HG02642 (cell line): ENCODE results near the gene C11orf24.

Experiments used
- ATAC-seq: cut with Tn5 transposase; IDR thresholded peaks from one replicate; pipeline ENCODE4 v1.9.1; 2021; ENCODE audit warnings: mild to moderate bottlenecking; ENCODE audit not compliant: unreplicated experiment, poor library complexity

Gene C11orf24

GRCh38 chr11:68271781-68272608, at the start of gene C11orf24:
C11orf24 (minus strand) TSS chr11:68271973; CDS start chr11:68263767, 8,206 bp downstream.
- peak; percentile 86 for ATAC-seq

DNA sequence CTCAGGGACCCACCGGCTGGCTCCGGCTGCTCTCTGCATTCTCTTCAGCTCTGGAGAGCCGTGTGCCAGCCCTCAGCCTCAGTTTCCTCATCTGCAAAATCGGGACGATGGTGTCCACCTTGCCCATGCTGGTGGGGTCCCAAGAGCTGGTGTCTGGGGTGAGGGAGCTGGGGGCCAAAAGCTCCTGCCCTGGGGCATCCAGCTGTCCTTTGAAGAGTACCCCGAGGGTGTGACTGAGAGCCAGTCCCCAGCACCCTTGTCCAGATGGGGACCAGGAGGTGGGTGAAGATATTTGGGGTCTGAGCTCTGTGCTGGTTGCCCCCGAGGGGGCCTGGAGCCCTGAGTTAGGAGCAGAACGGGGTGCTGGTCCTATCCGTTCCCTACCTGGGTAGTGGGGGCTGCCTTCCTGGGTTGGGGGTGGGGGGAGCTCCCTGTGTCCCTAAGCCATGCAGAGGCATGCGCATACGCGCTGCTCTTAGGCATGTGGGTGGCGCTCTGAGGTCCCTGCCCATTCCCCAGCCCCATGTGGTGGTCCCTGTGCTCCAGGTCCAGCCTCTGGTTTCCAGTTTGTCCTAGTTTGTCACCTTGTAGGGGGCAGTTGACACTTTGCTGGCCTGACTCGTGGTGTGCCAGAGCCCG, 45.5 kb upstream of the C11orf24 start:
- no peak for ATAC-seq

DNA sequence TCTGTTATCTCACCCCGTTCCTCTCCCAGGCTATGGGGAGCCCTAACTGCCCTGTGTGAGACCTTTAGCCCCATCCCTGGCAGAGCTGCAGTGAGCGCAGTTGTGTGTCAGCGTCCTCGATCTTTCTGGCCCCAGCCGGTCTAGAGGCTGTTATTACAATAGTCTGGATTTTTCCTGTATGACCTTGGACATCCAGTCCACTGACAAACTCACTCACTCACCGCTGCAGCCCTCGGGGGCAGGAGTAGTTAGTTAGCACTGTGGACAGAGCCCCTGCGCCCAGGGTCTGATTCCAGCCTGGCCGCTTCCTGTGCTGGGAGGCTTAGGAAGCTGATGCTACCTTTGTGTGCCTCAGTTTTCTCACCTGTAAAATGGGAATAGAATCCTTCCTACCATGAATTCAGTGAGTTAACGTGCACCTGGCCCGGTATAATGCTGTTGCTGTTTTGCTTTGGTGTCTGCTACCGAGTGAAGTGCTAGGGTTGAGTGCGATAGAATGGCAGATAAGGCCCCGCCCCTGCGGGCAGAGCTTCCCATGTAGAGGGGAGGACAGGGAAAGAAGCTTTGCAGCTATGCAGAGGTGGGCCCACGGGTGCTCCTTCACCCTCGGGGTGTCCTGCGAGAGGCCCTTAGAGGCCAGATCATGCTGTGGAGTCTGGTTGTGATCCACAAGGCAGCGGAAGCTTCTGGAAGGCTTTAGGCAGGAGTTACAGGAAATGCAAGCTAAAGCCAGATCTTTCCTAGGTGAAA, 43.6 kb upstream of the C11orf24 start:
- no peak for ATAC-seq

DNA sequence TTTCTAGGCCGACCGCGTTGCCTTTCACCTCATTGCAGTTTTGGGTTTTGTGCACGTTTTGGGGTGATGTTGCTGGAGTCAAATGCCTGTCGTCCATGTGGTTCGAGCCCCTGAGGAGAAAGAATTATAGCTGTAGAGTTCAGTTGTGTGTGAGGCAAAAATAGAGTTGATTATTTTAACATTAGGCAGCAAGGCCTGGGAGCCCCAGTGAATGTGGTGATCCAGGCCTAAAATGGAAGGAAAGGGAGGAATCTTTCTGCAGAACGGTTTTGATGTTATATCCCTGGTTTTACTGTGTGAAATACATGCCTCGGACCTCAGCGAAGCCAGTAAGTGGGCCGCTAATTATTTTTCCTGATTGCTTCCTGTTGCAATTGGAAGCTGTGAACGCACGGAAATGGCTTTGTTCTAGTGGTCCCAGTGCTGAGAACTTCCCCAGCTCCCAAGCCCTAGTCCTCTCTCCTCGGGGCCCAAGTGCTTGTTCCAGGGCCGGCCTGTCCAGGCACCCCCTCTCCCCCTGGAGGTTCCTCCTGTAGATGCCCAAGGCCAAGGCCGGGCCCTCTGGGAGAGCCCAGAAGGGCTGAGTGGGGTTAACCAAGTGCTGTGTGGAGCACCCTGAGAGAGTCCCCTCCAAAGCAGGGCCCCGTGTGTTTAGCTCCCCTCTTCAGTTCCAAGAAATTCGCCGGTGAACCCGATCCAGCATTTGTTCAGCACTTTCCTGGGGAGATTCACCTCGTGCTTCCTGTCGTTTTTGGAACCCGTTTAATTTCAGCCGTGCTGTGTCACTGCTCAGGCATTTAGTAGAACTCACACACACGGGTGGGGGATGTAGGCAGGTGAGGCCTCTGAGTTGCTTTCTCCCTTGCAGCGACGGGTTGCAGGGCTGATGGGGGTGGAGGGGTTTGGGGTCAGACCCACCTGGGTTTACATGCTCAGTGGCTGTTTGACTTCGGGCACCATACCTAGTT, 42.7 kb upstream of the C11orf24 start:
- no peak for ATAC-seq

DNA sequence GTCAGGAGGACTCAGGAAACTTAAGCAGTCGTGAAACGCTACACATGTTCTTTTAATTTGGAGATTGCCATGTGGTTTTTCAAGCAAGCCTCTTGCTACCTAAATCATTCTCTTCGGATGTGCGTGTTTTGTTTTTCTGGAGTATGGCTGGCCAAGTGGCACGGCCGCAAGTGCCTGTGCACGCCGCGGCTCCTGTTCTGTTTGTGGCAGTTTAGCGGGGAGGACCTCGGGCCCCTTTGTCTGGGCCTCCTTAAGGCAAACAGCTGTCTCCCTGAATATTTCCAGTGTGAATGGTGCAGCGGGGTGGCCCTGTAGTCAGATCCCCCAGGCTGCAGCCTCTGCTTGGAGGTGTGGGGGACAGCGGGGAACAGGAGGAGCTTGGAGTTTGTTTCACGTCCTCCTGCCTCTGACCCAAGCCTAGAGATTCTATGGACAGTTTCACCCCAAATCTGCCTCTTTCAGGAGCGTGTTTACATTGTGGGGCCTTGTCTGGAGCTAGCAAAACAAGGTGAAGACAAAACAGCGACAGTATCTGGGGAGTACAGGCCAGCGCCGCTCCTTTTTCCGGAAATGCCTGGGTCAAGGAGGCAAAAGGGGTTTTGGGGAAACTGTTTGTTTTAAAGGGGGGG, 41.9 kb upstream of the C11orf24 start:
- no peak for ATAC-seq

- peak; percentile 28 for ATAC-seq
Observed at GRCh38 chr11:68312780-68313573, 41.2 kb upstream of the C11orf24 start.

DNA sequence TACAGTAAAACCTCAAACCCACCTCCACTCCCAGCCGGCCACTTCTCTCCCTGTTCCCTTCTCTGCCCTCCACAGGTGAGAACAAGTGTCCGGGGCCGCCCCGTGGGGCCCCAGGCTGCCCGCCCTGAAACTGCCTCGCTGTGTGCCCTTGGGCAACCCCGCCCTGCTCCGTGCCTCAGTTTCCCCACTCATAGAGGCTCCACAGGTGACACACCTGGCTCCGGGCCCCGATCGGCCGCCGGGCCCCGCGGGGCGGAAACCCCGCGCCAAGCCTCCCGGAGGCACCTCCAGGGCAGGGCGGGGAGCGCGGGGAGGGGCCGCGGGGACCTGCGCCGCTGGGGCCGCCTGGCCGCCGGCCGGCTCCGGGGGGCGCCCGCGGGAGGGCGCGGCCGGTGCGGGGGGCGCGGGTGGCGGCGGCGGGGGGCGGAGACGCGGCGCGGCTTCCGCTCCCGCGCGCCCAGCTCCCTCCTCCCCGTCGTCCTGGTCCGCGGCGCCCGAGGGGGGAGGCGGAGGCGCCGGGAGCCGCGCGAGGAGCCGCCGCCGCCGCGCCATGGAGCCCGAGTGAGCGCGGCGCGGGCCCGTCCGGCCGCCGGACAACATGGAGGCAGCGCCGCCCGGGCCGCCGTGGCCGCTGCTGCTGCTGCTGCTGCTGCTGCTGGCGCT, 40.5 kb upstream of the C11orf24 start, which contains the start of gene LRP5:
Gene LRP5, plus strand, starts transcription at position 475 of the 663 bp plus-strand sequence. Its CDS starts 124 bp downstream, at position 599.
- ATAC-seq, result peak; percentile 42

DNA sequence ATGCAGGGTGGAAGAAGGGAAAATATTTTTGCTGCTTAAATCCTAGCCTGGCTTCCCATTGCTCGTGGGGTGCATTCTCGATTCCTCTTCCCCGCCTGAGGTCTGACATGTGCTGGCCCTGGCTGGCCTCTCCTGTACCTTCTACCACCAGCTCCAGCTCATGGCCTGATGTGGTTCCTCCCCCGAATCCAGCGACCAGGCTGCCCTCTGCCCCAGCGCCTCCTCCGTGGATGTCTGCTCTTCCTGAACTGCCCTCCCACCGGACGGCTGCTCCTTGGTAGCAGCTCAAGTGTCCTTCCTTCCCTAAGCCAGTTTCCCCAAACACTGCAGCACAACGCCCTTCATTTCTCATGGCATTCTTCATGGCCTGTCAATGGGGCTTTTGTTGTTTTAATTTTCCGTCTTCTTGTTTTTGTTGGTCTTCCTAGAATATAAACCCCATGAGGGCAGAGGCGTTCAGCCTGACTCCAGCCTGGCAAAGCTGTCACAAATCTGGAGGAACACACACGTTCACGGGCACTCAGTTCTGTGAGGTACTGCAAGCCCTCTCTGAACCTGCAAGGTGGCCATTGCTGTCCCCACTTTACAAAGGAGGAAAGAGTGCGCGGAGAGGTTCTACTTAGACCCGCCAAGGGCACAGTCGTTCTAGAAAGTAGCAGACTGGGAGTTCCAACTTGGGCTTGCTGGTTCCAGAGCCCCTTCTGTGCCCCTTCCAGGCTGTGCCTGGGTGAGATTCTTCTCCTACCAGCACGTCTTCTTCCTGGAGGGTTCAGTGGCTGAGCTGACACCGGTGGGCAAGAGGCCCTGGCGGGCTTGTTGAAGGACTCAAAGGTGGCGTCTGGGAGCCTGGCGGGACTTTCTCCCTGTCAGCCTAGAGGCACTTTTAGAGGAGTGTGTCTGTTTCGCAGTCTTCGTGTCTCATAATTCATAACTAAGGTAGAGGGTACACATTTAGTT, 39.7 kb upstream of the C11orf24 start:
- no peak for ATAC-seq

DNA sequence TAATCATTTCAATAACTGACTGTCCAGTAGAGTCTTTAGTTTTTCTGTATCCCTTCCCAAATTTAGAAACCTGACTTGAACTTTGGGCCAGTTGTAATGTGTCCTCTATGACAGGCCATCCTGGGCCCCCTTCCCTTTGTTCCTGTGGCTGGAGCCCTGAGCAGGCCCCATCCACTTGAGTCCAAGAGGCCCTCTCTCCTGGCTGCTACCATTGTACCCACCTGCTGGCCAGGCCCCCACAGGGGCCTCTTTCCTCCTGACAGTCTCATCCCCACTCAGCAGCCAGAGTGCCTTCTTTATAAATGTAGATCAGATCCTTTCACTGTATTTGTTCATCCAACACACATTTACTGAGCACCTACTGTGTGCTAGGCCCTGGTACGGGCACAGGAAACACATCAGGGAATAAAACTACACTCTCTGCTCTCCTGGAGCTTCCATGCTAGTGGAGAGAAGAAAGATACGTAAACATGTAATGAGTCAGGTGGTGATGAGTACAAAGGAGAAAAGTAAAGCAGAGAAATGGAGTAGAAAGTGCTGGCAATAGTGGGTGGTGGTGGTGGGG, 37.9 kb upstream of the C11orf24 start:
- no peak for ATAC-seq

DNA sequence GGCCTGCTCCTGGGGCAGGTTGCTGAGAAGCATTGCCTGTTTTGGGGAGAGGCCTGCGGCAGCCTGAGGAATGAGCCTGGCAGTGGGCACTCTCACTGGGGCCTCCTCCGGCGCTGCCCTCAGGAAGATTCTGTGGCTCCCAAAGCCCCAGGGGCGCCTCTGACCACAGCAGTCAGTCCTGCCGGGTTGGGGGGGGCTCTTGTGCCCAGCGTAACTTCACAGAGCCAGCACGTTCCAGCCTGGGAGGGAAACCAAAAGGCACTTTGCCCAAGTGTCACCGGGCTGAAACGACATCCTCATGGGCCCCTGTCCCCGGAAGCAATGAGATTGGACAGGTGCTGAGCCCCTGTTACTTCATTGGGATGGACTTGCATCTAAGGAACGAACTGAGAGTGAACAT, 36.3 kb upstream of the C11orf24 start:
- ATAC-seq, result no peak

GRCh38 chr11:68306636-68307035, 34.9 kb upstream of the C11orf24 start:
- ATAC-seq, result no peak

- ATAC-seq, result no peak
Observed at GRCh38 chr11:68303982-68304780, 32.4 kb upstream of the C11orf24 start.

DNA sequence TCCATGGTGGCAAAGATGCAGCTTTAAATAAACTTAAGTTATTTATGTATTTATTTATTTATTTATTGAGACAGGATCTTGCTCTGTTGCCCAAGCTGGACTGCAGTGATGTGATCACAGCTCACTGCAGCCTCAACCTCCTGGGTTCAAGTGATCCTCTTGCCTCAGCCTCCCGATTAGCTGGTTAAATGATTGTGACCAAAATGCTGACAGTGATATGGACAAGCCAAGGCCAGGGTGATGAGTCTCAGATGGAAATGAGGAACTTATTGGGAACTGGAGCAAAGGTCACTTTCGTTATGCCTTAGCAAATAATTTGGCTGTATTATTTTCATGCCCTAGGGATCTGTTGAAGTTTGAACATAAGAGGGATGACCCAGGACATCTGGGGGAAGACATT, 31.3 kb upstream of the C11orf24 start:
- ATAC-seq, result no peak

- ATAC-seq, result no peak
Observed at GRCh38 chr11:68302670-68303069, 30.9 kb upstream of the C11orf24 start.

GRCh38 chr11:68302256-68302655, 30.5 kb upstream of the C11orf24 start:
- ATAC-seq, result no peak
